Measurements from ENCODE around the gene ZNF90.
"Not testable (repeated sequence)": the region's sequence is repeated elsewhere in the genome, so short reads cannot be mapped to it uniquely, and the experiment has no call there.

Gene ZNF90

GRCh38 chr19:20077791-20078463, at the start of gene ZNF90:
TSS of gene ZNF90 (plus strand) at chr19:20078000. CDS start at chr19:20078133, 133 bp downstream.
- DNase-seq, result no peak

GRCh38 chr19:20028611-20029010, 49.2 kb upstream of the ZNF90 start:
- no peak for DNase-seq

- DNase-seq, result no peak
These were observed 41.9 kb upstream of the ZNF90 start for GRCh38 chr19:20035935-20036334.

DNA sequence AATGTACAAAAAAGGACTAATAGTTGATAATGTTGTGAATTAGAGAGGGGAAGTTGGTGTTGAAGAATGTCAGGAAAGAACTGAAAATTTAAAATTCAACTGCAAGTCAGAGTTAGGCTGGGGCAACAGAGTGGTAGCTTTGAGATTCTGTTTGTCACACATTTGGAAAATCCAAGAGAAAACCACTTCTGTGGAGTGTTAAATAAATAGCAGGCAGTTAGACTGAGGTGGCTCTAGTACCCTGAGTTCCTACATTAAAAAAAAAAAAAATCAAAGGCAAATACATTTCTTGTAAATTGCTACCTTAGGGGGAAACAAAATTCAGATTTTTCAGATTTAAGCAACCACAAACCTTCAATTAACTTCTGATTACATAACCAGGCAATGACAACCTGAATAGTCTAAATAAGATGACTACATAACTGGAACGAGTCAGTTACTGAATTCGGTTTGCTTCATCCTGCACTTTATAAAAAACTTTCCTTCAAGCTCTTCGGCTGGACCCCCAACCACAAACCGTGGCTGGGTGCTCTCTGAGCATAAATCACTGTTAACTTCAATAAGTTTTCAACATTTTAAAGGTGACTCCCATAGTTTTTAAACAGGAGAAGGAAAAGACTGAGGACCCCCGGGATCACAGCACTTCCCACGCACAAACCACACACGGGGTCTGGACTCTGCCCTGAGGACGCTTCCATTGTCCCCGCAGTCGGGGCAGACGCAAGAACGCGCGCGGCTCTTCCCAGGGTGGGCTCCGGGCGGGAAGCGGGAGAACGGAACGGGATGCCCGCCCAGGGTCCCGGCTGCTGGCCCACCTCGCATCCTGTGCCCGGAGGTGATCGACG, 39.2 kb upstream of the ZNF90 start:
- DNase-seq, result no peak

- DNase-seq, result peak; percentile 87
These were observed 38.5 kb upstream of the ZNF90 start, which contains the start of gene ZNF682 for GRCh38 chr19:20039203-20039723. TSS of gene ZNF682 (minus strand) at chr19:20039505. CDS start at chr19:20039345, 160 bp downstream.

DNA sequence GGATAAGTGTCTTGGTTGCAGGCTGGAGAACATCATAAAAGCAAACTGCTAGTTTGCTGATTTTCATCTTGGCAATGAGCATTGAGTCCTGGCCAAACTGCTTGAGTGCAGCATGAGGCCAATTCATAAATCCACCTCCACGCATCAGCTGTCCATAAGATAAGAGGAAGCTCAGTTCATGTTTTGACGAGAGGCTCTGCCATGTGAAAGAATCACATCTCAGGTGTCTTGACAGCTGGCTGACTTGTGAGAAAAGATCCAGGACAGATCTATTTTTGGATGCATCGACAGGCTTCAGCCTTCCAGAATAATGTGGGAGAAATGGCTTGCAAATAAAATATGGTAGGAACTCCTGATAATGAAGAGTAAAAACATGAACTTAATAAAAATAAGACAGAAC, 33.1 kb upstream of the ZNF90 start:
- no peak for DNase-seq

- DNase-seq, result not testable (repeated sequence)
These were observed 32.1 kb upstream of the ZNF90 start for GRCh38 chr19:20045742-20046141.

- DNase-seq, result peak; percentile 97
These were observed 25.7 kb upstream of the ZNF90 start for GRCh38 chr19:20051841-20052768.

GRCh38 chr19:20058738-20059137, 19.1 kb upstream of the ZNF90 start:
- DNase-seq, result not testable (repeated sequence)

DNA sequence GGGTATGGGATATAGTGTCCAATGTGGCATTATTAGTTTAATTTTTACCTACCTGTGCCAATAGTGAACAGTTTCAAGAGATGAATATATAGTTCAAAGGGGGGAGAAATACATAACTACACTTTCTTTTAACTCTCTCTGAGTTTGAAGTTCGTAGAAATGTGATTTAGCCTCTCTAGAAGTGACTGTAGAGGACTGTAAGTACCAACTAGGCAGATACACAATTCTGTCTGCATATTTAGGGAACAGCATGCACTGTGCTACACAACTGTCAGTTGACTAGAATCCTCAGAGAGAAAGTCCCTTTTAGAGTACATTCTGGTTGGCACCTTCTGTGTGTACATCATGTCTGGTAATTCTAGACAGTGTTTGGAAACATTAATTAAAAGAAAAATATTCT, 17.5 kb upstream of the ZNF90 start:
- no peak for DNase-seq

DNA sequence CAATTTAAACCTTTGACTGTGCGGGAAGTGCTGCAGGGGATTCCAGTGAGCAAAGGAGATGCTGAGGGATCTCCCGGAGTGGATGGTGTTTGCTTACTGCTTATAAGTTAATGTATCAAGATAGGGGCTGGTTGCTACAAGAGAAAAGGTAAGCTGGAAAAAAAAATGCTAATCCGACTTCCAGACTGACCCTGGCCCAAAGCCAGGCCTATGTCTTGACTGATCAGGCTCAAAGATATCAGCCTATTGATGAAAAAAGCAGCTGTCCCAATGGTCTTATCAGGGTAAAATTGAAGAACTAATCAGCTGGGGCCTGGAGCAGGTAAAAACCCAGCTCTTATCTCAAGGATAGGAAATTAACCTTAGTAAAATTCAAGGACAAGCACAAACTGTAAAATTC, 10.9 kb upstream of the ZNF90 start:
- no peak for DNase-seq

DNA sequence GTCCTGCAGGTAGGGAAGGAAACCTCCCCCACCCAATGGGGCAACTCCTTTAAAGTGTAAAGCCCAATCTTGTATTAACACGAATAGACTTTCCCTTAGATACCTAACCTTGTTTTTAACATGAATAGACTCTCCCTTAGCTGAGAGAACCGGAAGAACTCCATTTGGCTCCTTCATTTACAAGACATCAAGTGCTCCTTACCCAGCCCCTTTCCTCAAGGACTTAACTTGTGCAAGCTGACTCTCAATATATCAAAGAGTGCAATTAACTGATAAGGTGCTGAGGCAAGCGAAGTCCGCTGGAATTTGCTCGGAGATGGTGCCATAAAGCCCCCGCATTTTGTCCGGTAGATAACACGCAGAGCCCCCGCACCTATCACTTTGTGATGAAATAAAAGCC, 9.9 kb upstream of the ZNF90 start:
- DNase-seq, result no peak

DNA sequence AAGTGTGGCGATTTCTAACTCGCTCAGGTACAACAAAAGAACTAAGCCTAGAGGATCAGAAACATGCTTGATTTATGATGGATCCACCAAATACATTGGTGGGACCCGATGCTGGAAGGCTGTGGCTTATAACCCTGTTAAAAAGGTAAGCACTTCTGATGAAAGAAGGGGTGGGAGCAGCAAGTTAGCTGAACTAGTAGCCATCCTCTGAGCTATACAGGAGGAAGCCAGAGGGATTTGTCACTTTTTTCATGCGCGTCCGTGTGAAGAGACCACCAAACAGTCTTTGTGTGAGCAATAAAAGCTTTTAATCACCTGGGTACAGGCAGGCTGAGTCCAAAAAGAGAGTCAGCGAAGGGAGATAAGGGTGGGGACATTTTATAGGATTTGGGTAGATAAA, 9.2 kb upstream of the ZNF90 start:
- DNase-seq, result not testable (repeated sequence)

- no peak for DNase-seq
These were observed 7.1 kb upstream of the ZNF90 start for GRCh38 chr19:20070691-20071090.

DNA sequence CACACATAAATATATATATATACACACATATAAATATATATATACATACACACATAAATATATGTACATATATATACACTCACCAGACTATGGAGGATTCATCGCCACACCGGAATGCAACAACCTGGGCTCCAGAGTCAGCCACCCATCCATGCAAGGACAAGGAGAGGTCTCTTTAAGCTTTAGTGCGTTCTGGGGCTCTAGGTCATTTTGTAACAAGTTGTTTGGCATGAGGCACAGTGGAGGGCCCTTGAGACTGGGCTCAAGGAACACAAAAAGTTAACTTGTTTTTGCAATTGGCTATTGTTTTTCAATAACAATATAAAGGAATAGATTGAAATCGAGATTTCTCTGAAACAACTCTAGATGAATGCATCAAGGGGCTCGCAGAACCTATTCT, 4.9 kb upstream of the ZNF90 start:
- no peak for DNase-seq

DNA sequence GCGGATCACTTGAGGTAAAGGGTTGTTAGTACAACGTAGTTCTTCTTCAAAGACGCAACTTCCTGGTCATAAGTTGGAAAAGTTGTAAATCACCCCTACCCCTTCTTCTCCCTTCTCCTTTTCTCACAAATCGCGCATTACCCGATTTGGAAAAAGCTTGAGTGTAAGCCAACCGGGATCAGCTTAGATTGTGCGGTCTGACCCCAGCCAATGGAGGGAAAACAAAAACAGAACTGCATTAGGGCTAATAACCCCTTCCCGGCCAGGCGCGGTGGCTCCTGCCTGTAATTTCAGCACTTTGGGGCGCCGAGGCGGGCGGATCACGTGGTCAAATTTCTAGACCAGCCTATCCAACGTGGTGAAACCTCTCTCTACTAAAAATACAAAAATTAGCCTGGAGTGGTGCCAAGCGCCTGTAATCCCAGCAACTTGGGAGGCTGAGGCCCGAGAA, 806 bp downstream of the ZNF90 start:
- DNase-seq, result no peak

DNA sequence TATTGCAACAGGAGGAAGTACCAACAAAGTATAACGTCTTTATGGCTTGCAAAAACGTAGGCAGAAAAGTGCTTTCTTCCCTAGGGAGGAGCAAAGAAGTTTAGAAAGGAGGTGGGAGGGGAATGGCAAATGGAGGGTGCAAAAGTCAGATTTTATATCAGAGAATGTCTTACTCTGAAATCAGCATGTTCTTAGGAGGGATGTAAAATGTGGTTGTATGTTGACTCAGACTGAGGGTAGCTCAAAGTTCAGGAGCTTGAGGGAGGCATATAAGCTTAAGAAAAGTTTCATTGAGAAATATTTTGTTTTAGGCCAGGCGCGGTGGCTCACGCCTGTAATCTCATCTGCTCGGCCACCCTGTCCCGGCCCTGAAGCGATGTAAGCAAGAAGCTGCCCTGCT, 1.7 kb downstream of the ZNF90 start:
- no peak for DNase-seq

DNA sequence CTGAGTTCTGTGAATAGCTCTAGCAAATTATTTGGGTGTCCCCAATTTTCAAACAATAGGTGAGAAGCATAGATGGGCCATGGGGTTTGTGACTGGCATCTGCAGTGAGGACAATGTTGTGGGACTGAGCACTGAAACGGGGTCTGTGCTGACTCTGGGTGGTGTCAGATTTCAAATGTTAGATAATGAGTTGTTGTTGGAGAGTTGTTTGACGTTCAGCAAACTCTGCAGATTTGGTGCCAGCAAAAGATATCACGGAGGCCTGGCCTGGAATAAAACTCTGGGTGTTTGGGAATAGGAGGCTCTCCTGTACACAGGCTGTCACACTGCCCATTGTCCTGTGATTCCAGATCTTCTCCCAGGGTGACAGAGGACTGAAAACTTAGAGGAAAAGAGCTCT, 2.9 kb downstream of the ZNF90 start:
- DNase-seq, result no peak

- DNase-seq, result not testable (repeated sequence)
These were observed 4.5 kb downstream of the ZNF90 start for GRCh38 chr19:20082232-20082833.

DNA sequence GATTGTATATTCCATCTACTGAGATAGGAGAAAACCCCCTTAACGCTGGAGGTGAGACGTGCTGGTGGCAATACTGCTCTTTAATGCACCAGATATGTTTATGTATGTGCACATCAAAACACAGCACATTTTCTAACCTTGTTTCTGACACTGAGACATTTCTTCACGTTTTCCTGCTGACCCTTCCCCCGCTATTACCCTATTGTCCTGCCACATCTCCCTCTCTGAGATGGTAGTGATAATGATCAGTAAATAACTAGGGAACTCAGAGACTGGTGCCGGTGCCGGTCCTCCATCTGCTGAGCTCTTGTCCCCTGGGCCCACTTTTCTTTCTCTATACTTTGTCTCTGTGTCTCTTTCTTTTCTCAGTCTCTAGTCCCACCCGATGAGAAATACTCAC, 5.1 kb downstream of the ZNF90 start:
- DNase-seq, result not testable (repeated sequence)

DNA sequence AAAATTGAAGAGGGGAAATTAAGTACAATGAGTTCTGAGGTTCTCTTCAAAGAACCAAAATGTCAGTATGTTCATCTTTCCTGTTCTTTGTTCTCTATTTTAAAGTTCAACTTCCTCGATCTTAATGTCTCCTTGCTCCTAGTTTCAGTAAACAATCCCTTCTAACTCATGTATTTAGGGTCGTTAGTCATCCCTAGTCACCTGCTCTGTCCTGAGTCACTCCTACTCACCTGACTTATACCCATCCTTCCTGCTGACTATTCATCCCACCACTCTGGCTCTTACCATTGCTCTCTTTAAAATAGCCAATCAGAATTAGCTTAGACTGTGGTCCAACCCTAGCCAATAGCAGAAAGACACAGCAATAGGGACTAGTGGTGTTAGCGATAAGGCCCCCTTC, 24.3 kb downstream of the ZNF90 start:
- no peak for DNase-seq

DNA sequence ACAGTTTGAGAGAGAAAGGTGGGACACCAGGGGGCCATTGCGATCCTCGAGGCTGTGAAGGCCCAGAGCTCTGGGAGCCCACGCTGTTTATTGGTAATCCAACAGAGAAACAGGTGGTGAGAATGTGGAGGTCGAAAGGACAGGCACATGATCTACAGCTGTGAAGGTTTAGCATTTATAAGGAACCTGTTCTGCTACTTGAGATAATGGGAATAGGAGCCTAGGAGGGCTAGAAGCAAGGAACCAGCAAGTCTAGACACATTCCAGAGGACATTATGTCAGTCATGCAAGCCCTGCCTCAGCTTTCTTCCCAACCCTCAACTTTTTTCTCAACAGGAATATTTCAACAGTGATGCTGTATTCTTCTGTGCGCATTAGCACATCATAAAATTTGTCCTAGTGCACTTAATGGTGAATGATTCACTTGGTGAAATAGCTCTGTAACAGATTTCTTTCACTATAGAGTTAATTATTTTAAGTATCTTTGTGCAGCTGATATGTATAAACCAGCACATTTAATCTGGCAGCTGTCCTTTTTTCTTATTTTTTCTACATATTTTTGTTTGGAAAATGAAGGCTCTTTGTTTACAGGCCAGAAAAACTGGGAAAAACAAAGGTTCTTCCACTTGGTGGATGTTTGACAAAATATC, 25.4 kb downstream of the ZNF90 start:
- no peak for DNase-seq

Measured in DMS 273 treated with DMSO at 0.1 percent for 48 hours (cell line).